HL-60 (cell line): ENCODE data around the gene STS.

Source experiments
- CTCF ChIP-seq: IDR thresholded peaks from one replicate; pipeline ENCODE4 v1.5.1; 2011; ENCODE audit warnings: low read length, control low read depth, inconsistent platforms; ENCODE audit not compliant: insufficient read depth
- GABPA ChIP-seq: IDR thresholded peaks from 2 replicates; pipeline ENCODE4 v1.6.1; 2012; ENCODE audit warnings: low read depth
- POLR2AphosphoS5 ChIP-seq: IDR thresholded peaks from 2 replicates; pipeline ENCODE4 v1.6.1; 2012; ENCODE audit warnings: low read depth
- REST ChIP-seq: IDR thresholded peaks from 2 replicates; pipeline ENCODE4 v1.6.1; 2012; ENCODE audit warnings: low read depth; ENCODE audit not compliant: insufficient replicate concordance
- SPI1 ChIP-seq: IDR thresholded peaks from 2 replicates; pipeline ENCODE4 v1.6.1; 2012; ENCODE audit warnings: low read depth, mild to moderate bottlenecking, borderline replicate concordance

GRCh38 chrX:7153231-7153630 is 5.7 kb downstream of the STS start:
- no peak for TF ChIP-seq CTCF
- no peak for TF ChIP-seq POLR2AphosphoS5
- TF ChIP-seq REST: no peak
- TF ChIP-seq SPI1: no peak
- TF ChIP-seq GABPA: no peak
